COR-L47 (cell line): ENCODE measurements around the gene UACA.
A peak's percentile ranks its signal among the peaks of the same experiment; 100 is the strongest.
"Not testable (repeated sequence)": the region's sequence is repeated elsewhere in the genome, so short reads cannot be mapped to it uniquely, and the experiment has no call there.

Experiments
- DNase-seq: peaks from one replicate; lab custom pipeline; 2025; lab: John Stamatoyannopoulos, UW

The UACA gene

GRCh38 chr15:70763120-70763949, at the start of gene UACA:
Gene UACA, minus strand, starts transcription at chr15:70763558. Its CDS starts 151 bp downstream, at chr15:70763407.
- DNase-seq: peak; percentile 91

- DNase-seq: no peak
Measured at GRCh38 chr15:70812827-70813364, 49.5 kb upstream of the UACA start.

- DNase-seq: no peak
Measured at GRCh38 chr15:70810916-70811578, 47.7 kb upstream of the UACA start.

GRCh38 chr15:70806992-70807712, 43.8 kb upstream of the UACA start:
- DNase-seq: no peak

- DNase-seq: not testable (repeated sequence)
Measured at GRCh38 chr15:70804388-70804787, 41.0 kb upstream of the UACA start.

- no peak for DNase-seq
Measured at GRCh38 chr15:70802629-70803028, 39.3 kb upstream of the UACA start.

GRCh38 chr15:70801109-70801508, 37.8 kb upstream of the UACA start:
- no peak for DNase-seq

- no peak for DNase-seq
Measured at GRCh38 chr15:70799667-70800450, 36.5 kb upstream of the UACA start.

GRCh38 chr15:70797464-70797863, 34.1 kb upstream of the UACA start:
- DNase-seq: no peak

- DNase-seq: no peak
Measured at GRCh38 chr15:70796516-70797310, 33.4 kb upstream of the UACA start.

GRCh38 chr15:70795311-70795665, 31.9 kb upstream of the UACA start:
- DNase-seq: no peak

GRCh38 chr15:70794596-70795310, 31.4 kb upstream of the UACA start:
- no peak for DNase-seq

- DNase-seq: no peak
Measured at GRCh38 chr15:70793694-70794093, 30.3 kb upstream of the UACA start.

- no peak for DNase-seq
Measured at GRCh38 chr15:70792171-70792573, 28.8 kb upstream of the UACA start.

GRCh38 chr15:70791259-70791658, 27.9 kb upstream of the UACA start:
- DNase-seq: no peak

GRCh38 chr15:70789213-70789612, 25.9 kb upstream of the UACA start:
- no peak for DNase-seq

GRCh38 chr15:70788114-70789049, 25.0 kb upstream of the UACA start:
- DNase-seq: no peak

- no peak for DNase-seq
Measured at GRCh38 chr15:70786996-70787395, 23.6 kb upstream of the UACA start.

- DNase-seq: no peak
Measured at GRCh38 chr15:70783610-70784022, 20.3 kb upstream of the UACA start.
